ENCODE data around the gene PCDHGA1. TPM values are rescaled to one million over a fixed set of nuclear protein-coding genes. Genes with fewer than 3 reads are reported as not detected.

The PCDHGA1 gene
- total and polyA plus RNA-seq, 9 of the 15 experiments (the other 6 are each of a cell fraction or from before 2014, with no cell fraction given), result 0.05 to 0.26 (median 0.18) TPM; not detected in 2

GRCh38 chr5:141439411-141440141, 109.3 kb downstream of the PCDHGA1 start (continued):
- TF ChIP-seq, protein P1, sequence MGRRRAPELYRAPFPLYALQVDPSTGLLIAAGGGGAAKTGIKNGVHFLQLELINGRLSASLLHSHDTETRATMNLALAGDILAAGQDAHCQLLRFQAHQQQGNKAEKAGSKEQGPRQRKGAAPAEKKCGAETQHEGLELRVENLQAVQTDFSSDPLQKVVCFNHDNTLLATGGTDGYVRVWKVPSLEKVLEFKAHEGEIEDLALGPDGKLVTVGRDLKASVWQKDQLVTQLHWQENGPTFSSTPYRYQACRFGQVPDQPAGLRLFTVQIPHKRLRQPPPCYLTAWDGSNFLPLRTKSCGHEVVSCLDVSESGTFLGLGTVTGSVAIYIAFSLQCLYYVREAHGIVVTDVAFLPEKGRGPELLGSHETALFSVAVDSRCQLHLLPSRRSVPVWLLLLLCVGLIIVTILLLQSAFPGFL (CRISPR knock-in tag; IDR thresholded peaks at IDR 0.05), result no peak

- FAIRE-seq, result no peak
- no peaks in the 10 kb centered on the region for H3K9me3 ChIP-seq (replicated peaks; ENCODE audit: control insufficient read depth, insufficient read depth, low read depth, low read length)
- 0% methylated on average over 9 of the region's 9 CpGs for WGBS (ENCODE audit: insufficient coverage, low coverage, missing lambda C conversion rate)
- H4K20me1 ChIP-seq (replicated peaks; ENCODE audit: control insufficient read depth, insufficient read depth, low read length), result no peaks in the 10 kb centered on the region
- no peak overlapping the region for H2AFZ ChIP-seq (ENCODE audit: low read depth, low read length)
- H3K36me3 ChIP-seq (ENCODE audit: control insufficient read depth, insufficient read depth, low read length), result no peaks in the 10 kb centered on the region
- no peak overlapping the region for H3K4me3 ChIP-seq
- no peak for ATAC-seq
- peaks cover 0 to 6% of the 10 kb centered on the region in 2 experiments; a peak in 1 of 5 replicates for H3K4me1 ChIP-seq (replicated peaks in 1 of 2; ENCODE audit: control insufficient read depth in 2 of 2, insufficient read depth in 2 of 2, low read length in 2 of 2)
- BruUV-seq (replicated peaks), result no TSS peak
- no peak overlapping the region for H3K27ac ChIP-seq (ENCODE audit: extremely low read depth, low read depth, low read length)
- DNase-seq (ENCODE audit: extremely low read depth in 1 of 4, low spot score in 3 of 4), result no peak
- in situ Hi-C loops (cut with MboI), result no loop called here
- POLR2A ChIA-PET, result interaction anchor here (0.6 kb wide), 1 partner anchor 70 kb away, joined by 3 read pairs; the partner anchor contains the start of gene PCDHGB3
- no peak overlapping the region for H3K9ac ChIP-seq (ENCODE audit: insufficient read depth in 1 of 2, low read depth in 2 of 2, low read length in 2 of 2)
- CTCF ChIA-PET (ENCODE audit: low intra/inter-chr PET ratio), result no interaction called here
- peaks cover 0 to 16% of the 10 kb centered on the region in 2 experiments; a peak in 2 of 5 replicates for H3K27me3 ChIP-seq (ENCODE audit: control insufficient read depth in 2 of 2, insufficient read depth in 2 of 2, low read length in 2 of 2)
- no peaks in the 10 kb centered on the region for H3K9me1 ChIP-seq (ENCODE audit: control insufficient read depth, insufficient read depth, low read length)
- intact Hi-C loops (cut with micrococcal nuclease), result no loop called here
- H3K4me2 ChIP-seq (ENCODE audit: insufficient read depth, low read length), result no peak overlapping the region
- H3K79me2 ChIP-seq (ENCODE audit: control insufficient read depth, insufficient read depth, low read length), result no peaks in the 10 kb centered on the region
- TF ChIP-seq CHD2 (IDR thresholded peaks at IDR 0.05; ENCODE audit: low read depth, low read length) (no peak), MYNN (IDR thresholded peaks at IDR 0.05) (no peak), MYNN (CRISPR knock-in tag; IDR thresholded peaks at IDR 0.05) (no peak), SMARCB1 (IDR thresholded peaks at IDR 0.05; ENCODE audit: insufficient read length, low read depth) (no peak), ZMIZ1 (IDR thresholded peaks at IDR 0.05; ENCODE audit: low read depth in 2 of 2, low read length in 2 of 2) (no peak)
Observed at GRCh38 chr5:141440341-141440740, 110.0 kb downstream of the PCDHGA1 start.

Data from K562 (cell line).